HEK293T (cell line): ENCODE measurements around the gene SLC7A7.

Experiments
- ARNT ChIP-seq: fragments of 450-650 bp; IDR thresholded peaks from 2 replicates; pipeline ENCODE4 v1.6.1; 2017; ENCODE audit warnings: mild to moderate bottlenecking
- BHLHE40 ChIP-seq: fragments of 450-650 bp; IDR thresholded peaks from 2 replicates; pipeline ENCODE4 v1.6.1; 2016; ENCODE audit warnings: mild to moderate bottlenecking, moderate library complexity, borderline replicate concordance
- FOXK2 ChIP-seq: fragments of 450-650 bp; IDR thresholded peaks from 2 replicates; pipeline ENCODE4 v1.6.1; 2016; ENCODE audit warnings: mild to moderate bottlenecking
- FOXM1 ChIP-seq: fragments of 450-650 bp; IDR thresholded peaks from 2 replicates; pipeline ENCODE4 v1.6.1; 2017; ENCODE audit warnings: mild to moderate bottlenecking, borderline replicate concordance
- SP1 ChIP-seq: fragments of 450-650 bp; IDR thresholded peaks from 2 replicates; pipeline ENCODE4 v1.6.1; 2017
- SUZ12 ChIP-seq: fragments of 450-650 bp; IDR thresholded peaks from 2 replicates; pipeline ENCODE4 v1.6.1; 2016; ENCODE audit warnings: mild to moderate bottlenecking

GRCh38 chr14:22829661-22830442 lies 14.6 kb upstream of the SLC7A7 start, which contains the start of gene MRPL52:
- TF ChIP-seq SP1 = no peak
- TF ChIP-seq SUZ12 = no peak
- TF ChIP-seq BHLHE40 = no peak
- no peak for TF ChIP-seq FOXK2
- TF ChIP-seq ARNT = no peak
- no peak for TF ChIP-seq FOXM1
